Measurements from ENCODE around the gene BAAT. TPM values are rescaled to one million over a fixed set of nuclear protein-coding genes. Genes with fewer than 3 reads are reported as not detected.
"Not testable (repeated sequence)": the region's sequence is repeated elsewhere in the genome, so short reads cannot be mapped to it uniquely, and the experiment has no call there.

BAAT gene
- total RNA-seq, 1 donor from 2014 or later: under 0.01 TPM

DNA sequence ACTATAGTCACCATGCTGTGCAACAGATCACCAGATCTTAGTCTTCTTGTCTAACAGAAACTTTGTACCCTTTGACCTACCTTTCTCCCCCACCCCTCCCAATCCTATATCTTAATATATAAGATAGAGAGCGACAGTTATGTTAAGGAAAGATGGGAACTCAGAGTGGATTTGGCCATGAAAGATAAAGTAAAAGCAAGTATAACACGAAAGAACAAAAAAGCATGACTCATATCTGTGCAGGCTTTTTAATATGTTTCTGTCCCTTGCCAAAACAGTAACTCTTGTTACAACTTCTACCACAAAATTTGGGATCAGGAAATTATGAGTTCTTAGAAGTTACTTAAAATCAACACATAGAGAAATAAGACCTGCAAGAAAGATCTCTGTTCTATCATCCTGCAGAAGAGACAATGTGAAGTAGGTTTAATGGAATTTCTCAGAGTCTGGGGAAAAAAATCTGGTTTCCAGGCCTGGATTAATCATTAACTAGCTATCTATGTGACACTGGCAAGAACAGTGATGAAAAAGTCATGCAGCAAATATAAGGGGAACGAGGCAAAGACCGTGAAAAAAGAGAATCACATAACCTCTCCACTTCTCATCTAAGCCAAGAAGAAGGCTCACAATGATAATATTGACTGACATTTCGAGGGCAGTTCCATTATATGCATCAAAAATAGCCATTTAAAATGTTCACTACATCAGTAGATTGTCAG lies 18.6 kb downstream of the BAAT start:
- no peak for FAIRE-seq

DNA sequence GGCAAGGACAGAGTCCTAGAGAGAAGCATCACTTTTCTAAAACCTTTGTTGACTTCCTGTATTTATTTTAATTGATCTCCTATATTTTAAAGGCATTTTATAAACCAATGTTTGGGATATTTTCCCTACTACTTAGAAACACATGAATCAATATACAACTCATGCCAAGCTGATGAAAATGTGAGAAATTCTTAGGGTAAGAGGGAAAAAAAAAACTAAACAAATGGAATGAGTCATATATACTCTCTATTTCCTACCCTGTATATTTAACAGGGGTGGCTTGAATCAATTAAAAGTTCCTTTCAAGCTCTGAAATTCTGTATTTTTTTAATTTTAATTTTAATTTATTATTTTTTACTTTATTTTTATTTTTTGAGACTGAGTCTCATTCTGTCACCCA lies 19.6 kb downstream of the BAAT start:
- DNase-seq (ENCODE audit: low spot score in 2 of 2): no peak

More for the DNA sequence above, 18.6 kb downstream of the BAAT start:
- DNase-seq (ENCODE audit: low spot score in 2 of 2): no peak

DNA sequence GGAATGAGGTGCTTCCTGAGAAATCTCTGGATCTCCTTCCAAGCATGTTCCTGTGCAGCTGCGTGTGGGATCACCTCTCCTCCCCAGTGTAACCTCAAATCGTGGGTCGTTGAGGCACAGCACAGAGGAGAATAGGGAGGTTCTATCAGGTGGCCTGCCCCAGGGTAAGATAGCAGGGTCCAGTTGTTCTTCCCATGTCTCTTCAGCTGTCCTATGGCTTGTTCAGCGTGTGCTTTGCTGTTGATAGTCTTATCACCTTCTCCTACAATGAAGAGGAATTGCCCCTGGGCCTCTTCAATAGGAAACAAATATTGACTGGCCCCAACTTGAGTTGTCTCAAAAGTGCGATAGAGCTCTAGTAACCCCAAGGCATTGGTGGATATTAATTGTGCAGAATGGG lies 22.4 kb downstream of the BAAT start:
- no peak for DNase-seq (ENCODE audit: low spot score in 2 of 2)
- FAIRE-seq: no peak

More for the DNA sequence above, 19.6 kb downstream of the BAAT start:
- no peak for FAIRE-seq

GRCh38 chr9:101360647-101361046 lies 24.2 kb downstream of the BAAT start:
- FAIRE-seq: no peak

DNA sequence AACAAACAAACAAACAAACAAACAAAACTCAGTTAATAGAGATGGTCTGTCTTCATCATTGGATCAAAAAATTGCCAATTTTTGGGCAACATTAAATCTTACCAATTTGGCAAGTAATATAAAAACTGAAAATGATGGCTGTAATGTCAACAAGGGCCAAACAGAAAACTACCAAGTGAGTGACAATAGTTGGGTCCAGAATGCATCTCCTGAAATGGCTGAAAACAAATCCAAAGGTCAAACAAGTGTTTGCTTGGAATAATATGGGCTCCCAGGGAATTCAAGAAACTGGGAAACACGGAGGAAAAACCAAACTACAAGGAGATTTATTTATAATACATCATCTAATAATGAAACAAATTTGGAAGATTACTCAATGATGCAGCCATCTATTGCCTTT lies 25.1 kb downstream of the BAAT start:
- FAIRE-seq (no peak), DNase-seq (ENCODE audit: low spot score in 2 of 2) (no peak)

More at GRCh38 chr9:101360647-101361046, 24.2 kb downstream of the BAAT start:
- DNase-seq (ENCODE audit: low spot score in 2 of 2): no peak

GRCh38 chr9:101356619-101357018 lies 28.2 kb downstream of the BAAT start:
- no peak for DNase-seq (ENCODE audit: low spot score in 2 of 2)
- FAIRE-seq: no peak

- FAIRE-seq: no peak
- DNase-seq (ENCODE audit: low spot score in 2 of 2): no peak
Measured at GRCh38 chr9:101354765-101355708, 29.8 kb downstream of the BAAT start.

DNA sequence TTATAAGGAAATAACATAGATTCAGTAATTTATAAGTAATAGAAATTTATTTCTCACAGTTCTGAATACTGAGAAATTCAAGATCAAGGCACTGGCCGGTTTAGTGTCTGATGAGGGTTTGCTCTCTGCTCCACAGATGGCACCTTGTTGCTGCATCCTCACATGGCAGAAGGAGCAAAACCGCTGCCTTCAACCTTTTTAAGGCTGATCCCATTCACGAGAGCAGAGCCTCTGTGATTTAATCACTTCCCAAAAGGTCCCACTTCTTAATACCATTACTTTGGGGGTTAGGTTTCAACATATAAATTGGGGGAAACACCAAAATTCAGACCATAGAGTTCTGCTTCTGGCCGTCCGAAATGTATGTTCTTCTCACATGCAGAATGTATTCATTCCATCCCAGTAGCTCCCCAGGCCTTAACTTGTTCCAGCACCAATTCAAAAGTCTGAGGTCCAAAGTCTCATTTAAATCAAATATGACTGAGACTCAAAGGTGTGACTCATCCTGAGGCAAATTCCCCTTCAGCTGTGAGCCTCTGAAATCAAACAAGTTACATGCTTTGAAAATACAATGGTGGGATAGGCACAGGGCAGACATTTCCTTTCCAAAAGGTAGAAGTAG lies 30.6 kb downstream of the BAAT start:
- FAIRE-seq (no peak), DNase-seq (ENCODE audit: low spot score in 2 of 2) (no peak)

- no peak for FAIRE-seq
- DNase-seq (ENCODE audit: low spot score in 2 of 2): no peak
Measured at GRCh38 chr9:101353683-101354082, 31.1 kb downstream of the BAAT start.

DNA sequence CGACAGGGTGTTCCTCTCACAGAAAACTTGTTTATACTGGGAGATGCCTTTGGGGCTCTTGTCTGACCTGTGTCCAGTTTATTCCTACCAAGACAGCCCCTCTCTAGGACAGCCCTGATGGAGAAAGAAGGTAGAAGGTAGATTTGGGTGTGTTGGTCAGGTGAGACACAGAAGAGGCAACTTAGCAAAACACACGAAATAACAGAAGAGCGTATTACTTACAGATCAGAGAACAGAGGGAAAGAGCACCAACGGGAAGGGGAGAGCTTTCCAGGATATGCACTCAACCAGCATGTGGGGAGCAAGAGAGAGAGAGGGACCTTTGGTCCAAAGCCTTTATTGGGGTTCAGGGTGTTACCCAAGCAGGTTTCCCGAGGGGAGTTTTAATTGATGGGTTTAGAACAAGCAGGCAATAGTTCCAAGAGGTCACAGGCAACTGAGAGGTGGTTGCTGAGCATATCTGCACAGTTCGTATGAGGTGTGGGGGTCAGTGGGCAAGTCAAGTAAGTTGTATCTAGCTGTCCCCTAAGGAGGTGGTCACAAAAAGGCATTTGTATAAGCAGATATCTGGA lies 31.8 kb downstream of the BAAT start:
- FAIRE-seq: no peak
- no peak for DNase-seq (ENCODE audit: low spot score in 2 of 2)

- DNase-seq (ENCODE audit: low spot score in 2 of 2) (no peak), FAIRE-seq (no peak)
Measured at GRCh38 chr9:101350285-101350684, 34.5 kb downstream of the BAAT start.

GRCh38 chr9:101342595-101342994 lies 42.2 kb downstream of the BAAT start:
- DNase-seq (ENCODE audit: low spot score in 2 of 2) (no peak), FAIRE-seq (no peak)

DNA sequence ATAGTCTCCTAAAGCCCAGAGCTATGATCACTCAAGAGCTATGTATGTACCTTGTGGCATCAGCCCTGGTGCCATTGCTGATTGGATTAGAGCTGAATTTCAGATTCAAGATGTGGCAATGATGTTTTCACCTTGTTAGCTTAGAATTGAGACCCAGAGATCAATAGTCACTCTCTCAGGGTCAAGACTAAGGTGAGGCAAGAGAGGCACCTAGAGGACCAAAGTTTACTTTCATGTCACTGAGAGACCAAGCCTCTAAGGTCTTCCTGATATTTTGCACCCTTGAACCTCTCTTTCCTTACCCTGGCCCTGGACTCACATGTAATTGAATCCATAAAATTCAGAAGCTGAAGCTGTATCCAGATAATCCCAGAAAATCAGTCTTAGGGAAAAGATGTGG lies 42.8 kb downstream of the BAAT start:
- DNase-seq (ENCODE audit: low spot score in 2 of 2) (no peak), FAIRE-seq (no peak)

- FAIRE-seq: no peak
- no peak for DNase-seq (ENCODE audit: low spot score in 2 of 2)
Measured at GRCh38 chr9:101337237-101337636, 47.6 kb downstream of the BAAT start.

DNA sequence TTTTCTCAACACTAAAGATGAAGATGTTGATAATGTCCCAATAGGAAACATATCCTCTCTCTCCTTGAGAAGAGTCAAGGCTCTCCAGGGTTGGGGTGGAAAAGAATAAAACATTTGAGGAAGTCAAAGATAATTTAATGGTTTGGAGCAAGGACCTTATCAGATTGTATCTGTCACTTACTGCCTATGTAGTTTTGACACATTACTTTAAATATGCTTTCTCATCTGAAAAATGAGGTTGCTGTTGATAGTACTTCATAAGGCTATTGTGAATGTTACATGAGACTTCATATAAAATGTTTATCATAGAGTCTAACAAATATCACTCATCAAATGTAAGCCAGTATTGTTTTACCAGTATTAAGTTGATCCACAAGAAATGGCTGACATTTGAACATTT lies 48.7 kb downstream of the BAAT start:
- FAIRE-seq (no peak), DNase-seq (ENCODE audit: low spot score in 2 of 2) (no peak)

DNA sequence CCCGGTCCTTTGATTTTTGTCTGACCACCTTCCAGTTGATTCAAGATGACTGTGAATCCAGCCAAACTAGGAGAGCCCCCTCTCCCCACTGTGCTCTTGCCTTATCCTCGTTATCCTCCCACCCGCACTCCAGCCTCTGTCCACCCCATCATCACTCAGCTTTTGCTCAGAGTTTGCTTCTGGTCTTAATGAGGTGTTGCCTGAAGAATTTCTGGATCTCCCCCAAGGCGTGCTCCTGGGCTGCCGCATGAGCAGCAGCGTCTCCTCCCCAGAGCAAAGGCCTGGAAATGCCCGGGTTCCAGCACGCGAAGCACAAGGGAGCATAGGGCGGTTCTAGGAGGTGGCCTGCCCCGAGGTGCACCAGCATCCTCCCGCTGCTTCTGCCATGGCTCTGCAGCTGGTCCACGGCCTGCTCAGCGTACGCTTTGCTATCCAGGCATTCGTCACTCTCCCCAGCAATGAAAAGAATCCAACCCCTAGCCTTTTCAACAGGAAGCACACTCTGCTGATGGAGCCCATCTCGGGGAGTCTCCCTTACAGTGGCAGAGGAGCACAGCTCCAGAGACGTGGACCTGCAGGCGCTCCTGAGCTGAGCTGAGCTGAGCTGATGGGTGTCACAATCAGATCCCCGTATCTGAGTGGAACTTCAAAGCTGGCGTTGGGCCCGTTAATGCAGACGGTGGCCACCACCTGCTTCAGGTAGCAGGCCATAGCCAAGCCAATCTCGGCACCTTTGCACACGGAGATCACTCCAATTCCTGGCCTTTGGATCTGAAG lies 50.7 kb downstream of the BAAT start:
- FAIRE-seq (no peak), DNase-seq (ENCODE audit: low spot score in 2 of 2) (no peak)

DNA sequence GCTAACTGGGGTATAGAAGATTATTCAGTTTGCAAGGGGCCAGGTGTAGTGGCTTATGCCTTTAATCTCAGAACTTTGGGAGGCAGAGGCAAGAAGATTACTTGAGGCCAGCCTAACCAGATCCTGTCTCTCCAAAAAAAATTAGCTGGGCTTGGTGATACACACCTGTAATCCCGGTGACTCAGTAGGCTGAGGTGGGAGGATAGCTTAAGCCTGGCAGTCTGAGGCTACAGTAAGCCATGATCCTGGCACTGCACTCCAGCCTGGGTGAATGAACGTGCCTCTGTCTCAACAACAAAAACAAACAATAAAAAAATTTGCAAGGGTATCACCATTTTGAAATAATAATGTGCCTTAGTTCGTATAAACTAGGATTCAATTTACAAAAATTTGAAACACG lies 51.3 kb downstream of the BAAT start:
- DNase-seq (ENCODE audit: low spot score in 2 of 2): no peak
- FAIRE-seq: no peak

- no peak for DNase-seq (ENCODE audit: low spot score in 2 of 2)
- no peak for FAIRE-seq
Measured at GRCh38 chr9:101332362-101332761, 52.4 kb downstream of the BAAT start.

GRCh38 chr9:101327422-101327909 lies 57.3 kb downstream of the BAAT start:
- not testable (repeated sequence) for DNase-seq (ENCODE audit: low spot score in 2 of 2); FAIRE-seq

GRCh38 chr9:101326501-101326900 lies 58.3 kb downstream of the BAAT start:
- peak in 1 of 2 donors; percentile 7 for DNase-seq (ENCODE audit: low spot score in 2 of 2)
- FAIRE-seq: no peak

All from frontal cortex (tissue), 4 donors.